Activated naive CD4-positive, alpha-beta T cell (primary cell): Measurements from ENCODE around the gene LARGE2.

Experiments used
- DNase-seq, 4 experiments: peaks; one replicate each; lab custom pipeline; 2025; lab: John Stamatoyannopoulos, UW

The LARGE2 gene

GRCh38 chr11:45929486-45930030 lies 7.1 kb downstream of the LARGE2 start:
- no peak for DNase-seq

- DNase-seq = no peak
Measured at GRCh38 chr11:45930031-45930794, 7.8 kb downstream of the LARGE2 start.

- no peak for DNase-seq
Measured at GRCh38 chr11:45930951-45931570, 8.6 kb downstream of the LARGE2 start.

GRCh38 chr11:45931739-45932138 lies 9.3 kb downstream of the LARGE2 start:
- no peak for DNase-seq

GRCh38 chr11:45932217-45932616 lies 9.8 kb downstream of the LARGE2 start:
- no peak for DNase-seq

- DNase-seq = no peak
Measured at GRCh38 chr11:45933131-45933831, 10.8 kb downstream of the LARGE2 start.

- DNase-seq = no peak
Measured at GRCh38 chr11:45933846-45934579, 11.6 kb downstream of the LARGE2 start.

- DNase-seq = no peak
Measured at GRCh38 chr11:45934580-45935318, 12.3 kb downstream of the LARGE2 start.

- DNase-seq = no peak
Measured at GRCh38 chr11:45935349-45936064, 13.1 kb downstream of the LARGE2 start.

GRCh38 chr11:45936511-45937054 lies 14.1 kb downstream of the LARGE2 start:
- DNase-seq = no peak

- no peak for DNase-seq
Measured at GRCh38 chr11:45937916-45938315, 15.5 kb downstream of the LARGE2 start.

- no peak for DNase-seq
Measured at GRCh38 chr11:45939836-45940235, 17.4 kb downstream of the LARGE2 start.

GRCh38 chr11:45941285-45941684 lies 18.8 kb downstream of the LARGE2 start:
- no peak for DNase-seq

- no peak for DNase-seq
Measured at GRCh38 chr11:45942381-45942780, 19.9 kb downstream of the LARGE2 start.

GRCh38 chr11:45945397-45945999 lies 23.0 kb downstream of the LARGE2 start:
- no peak for DNase-seq

- DNase-seq = no peak
Measured at GRCh38 chr11:45947885-45948284, 25.4 kb downstream of the LARGE2 start.

- DNase-seq = no peak
Measured at GRCh38 chr11:45948356-45948755, 25.9 kb downstream of the LARGE2 start.

GRCh38 chr11:45949992-45950407 lies 27.5 kb downstream of the LARGE2 start:
- no peak for DNase-seq

- DNase-seq = no peak
Measured at GRCh38 chr11:45959851-45960250, 37.4 kb downstream of the LARGE2 start.
